Calu3 (cell line): ENCODE data around the gene NDUFB11. TPM values are rescaled to one million over a fixed set of nuclear protein-coding genes. Genes with fewer than 3 reads are reported as not detected.

ENCODE experiments used
- BruUV-seq: library from RNA; stranded (reverse); fragments of 400-500 nt; replicated peaks from 2 replicates; lab custom pipeline; 2021; lab: Mats Ljungman, UMichigan
- CTCF ChIA-PET: fragments of 300-600 bp; sonication (Branson Sonifier 250); formaldehyde crosslinking; loops from one replicate; lab custom pipeline; 2022; ENCODE audit warnings: antibody characterized with exemption; lab: Charles Lee
- DNase-seq: peaks from one replicate; pipeline ENCODE4 v3.0.0; 2022
- H3K27ac Mint-ChIP-seq: one replicate; pipeline ENCODE4 v1.8.0; 2022; ENCODE audit warnings: mixed read lengths; ENCODE audit not compliant: unreplicated experiment
- H3K27me3 Mint-ChIP-seq: one replicate; pipeline ENCODE4 v1.8.0; 2022; ENCODE audit warnings: mixed read lengths; ENCODE audit not compliant: unreplicated experiment
- H3K36me3 Mint-ChIP-seq: one replicate; pipeline ENCODE4 v1.8.0; 2022; ENCODE audit warnings: mild to moderate bottlenecking, moderate library complexity, mixed read lengths; ENCODE audit not compliant: insufficient read depth, unreplicated experiment
- H3K4me1 Mint-ChIP-seq: one replicate; pipeline ENCODE4 v1.8.0; 2022; ENCODE audit warnings: mild to moderate bottlenecking, low read depth, mixed read lengths; ENCODE audit not compliant: unreplicated experiment
- H3K4me3 Mint-ChIP-seq: one replicate; pipeline ENCODE4 v1.8.0; 2022; ENCODE audit warnings: mild to moderate bottlenecking, low read depth, moderate library complexity, mixed read lengths; ENCODE audit not compliant: unreplicated experiment
- H3K9me3 Mint-ChIP-seq: one replicate; pipeline ENCODE4 v1.8.0; 2022; ENCODE audit warnings: low read depth, mixed read lengths; ENCODE audit not compliant: unreplicated experiment
- intact Hi-C: fragments of 100-400 bp; cut with micrococcal nuclease; formaldehyde crosslinking; loops from one replicate; pipeline ENCODE4 v1.10.0; 2022; ENCODE audit not compliant: unreplicated experiment
- total RNA-seq: library from RNA; stranded (reverse); gene quantifications from 2 replicates; pipeline ENCODE4 v1.2.3, GENCODE V29; 2022
- TF ChIP-seq, protein P1 (sequence below): fragments of 200-600 bp; IDR thresholded peaks from one replicate; pipeline ENCODE4 v1.8.0; 2022; ENCODE audit warnings: antibody characterized with exemption; ENCODE audit not compliant: unreplicated experiment

NDUFB11 gene
- total RNA-seq, 1 experiment from 2014 or later = 102 TPM

DNA sequence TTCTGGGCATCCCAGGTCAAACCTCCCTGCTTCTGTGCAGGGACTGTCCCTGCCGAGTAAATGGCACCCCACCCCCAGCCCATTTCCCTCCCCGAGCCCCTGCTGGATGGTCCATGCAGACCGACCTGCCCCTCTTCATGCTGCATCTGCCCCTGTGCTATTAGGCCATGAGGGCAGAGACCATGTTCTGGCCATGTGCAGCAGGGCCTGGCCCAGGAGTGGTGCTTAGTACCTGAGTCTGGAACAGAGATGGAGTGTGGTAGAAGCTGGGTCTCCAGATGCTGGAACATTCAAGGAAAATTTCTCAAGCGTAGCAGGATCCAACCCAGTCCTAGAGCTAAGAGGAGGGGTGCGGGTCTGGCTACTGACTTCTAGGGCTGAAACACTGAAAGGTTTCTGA is 33.8 kb upstream of the NDUFB11 start:
- CTCF ChIA-PET = no interaction called here
- intact Hi-C loops = no loop called here
- TF ChIP-seq, protein P1, sequence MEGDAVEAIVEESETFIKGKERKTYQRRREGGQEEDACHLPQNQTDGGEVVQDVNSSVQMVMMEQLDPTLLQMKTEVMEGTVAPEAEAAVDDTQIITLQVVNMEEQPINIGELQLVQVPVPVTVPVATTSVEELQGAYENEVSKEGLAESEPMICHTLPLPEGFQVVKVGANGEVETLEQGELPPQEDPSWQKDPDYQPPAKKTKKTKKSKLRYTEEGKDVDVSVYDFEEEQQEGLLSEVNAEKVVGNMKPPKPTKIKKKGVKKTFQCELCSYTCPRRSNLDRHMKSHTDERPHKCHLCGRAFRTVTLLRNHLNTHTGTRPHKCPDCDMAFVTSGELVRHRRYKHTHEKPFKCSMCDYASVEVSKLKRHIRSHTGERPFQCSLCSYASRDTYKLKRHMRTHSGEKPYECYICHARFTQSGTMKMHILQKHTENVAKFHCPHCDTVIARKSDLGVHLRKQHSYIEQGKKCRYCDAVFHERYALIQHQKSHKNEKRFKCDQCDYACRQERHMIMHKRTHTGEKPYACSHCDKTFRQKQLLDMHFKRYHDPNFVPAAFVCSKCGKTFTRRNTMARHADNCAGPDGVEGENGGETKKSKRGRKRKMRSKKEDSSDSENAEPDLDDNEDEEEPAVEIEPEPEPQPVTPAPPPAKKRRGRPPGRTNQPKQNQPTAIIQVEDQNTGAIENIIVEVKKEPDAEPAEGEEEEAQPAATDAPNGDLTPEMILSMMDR = no peak
- H3K27me3 Mint-ChIP-seq = no peaks in the 10 kb centered on the region
- DNase-seq = no peak
- peaks cover 45% of the 10 kb centered on the region for H3K36me3 Mint-ChIP-seq
- H3K4me3 Mint-ChIP-seq = no peak overlapping the region
- no peaks in the 10 kb centered on the region for H3K4me1 Mint-ChIP-seq
- no peaks in the 10 kb centered on the region for H3K9me3 Mint-ChIP-seq
- H3K27ac Mint-ChIP-seq = no peak overlapping the region
- no TSS peak for BruUV-seq

DNA sequence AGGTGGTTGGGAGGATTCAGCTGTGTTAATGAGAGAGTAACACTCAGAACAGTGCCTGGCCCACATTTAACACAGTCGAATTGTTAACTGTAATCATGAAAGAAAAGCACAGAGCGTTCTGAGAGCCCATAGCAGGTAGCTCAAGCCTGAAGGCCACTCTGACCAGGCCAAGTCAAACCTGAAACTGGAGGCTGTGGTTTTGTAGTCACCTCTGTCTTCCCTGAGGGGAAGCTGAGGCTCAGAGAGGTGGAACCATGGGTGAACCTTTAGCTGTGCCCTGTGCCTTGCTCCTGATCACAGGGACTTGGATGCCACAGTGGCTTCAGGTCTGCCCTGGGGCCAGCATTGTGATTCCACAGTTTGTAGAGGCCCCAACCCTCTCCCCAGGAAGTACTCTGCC is 32.6 kb upstream of the NDUFB11 start:
- H3K36me3 Mint-ChIP-seq = peaks cover 42% of the 10 kb centered on the region
- TF ChIP-seq, protein P1 = no peak
- CTCF ChIA-PET = no interaction called here
- H3K9me3 Mint-ChIP-seq = no peaks in the 10 kb centered on the region
- no peak overlapping the region for H3K27ac Mint-ChIP-seq
- no peak overlapping the region for H3K4me3 Mint-ChIP-seq
- no peaks in the 10 kb centered on the region for H3K27me3 Mint-ChIP-seq
- intact Hi-C loops = no loop called here
- BruUV-seq = no TSS peak
- no peaks in the 10 kb centered on the region for H3K4me1 Mint-ChIP-seq
- DNase-seq = no peak

DNA sequence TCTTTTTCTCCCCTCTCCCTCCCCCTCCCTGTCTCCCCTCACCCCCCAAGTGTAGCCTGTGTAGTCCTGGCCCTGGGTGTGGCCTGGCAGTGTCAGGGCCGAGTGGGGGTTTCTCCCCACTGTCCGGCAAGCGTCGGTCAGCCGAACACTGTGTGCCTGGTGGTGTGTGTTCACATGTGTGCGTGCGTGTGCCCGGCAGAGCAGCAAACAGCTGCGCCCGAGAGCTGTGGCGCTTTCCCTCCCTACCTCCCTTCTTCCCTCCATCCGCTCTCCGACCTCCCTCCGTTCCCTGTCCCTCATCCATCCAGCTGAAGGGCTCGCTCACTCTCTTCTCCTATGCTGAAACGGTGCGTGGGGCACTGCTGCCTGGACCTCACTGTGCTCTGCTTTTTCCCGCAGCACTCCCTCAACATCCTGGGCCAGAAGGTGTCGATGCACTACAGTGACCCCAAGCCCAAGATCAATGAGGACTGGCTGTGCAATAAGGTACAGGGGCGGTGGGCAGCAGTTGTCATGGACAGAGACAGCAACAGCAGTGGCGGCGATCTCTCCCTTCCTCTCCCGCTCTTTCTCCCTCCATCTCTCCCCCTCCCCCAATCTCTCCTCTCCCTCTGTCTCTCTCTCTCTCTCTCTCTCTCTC is 31.7 kb upstream of the NDUFB11 start:
- Mint-ChIP-seq H3K9me3 (no peaks in the 10 kb centered on the region), H3K36me3 (peaks cover 42% of the 10 kb centered on the region), H3K27me3 (no peaks in the 10 kb centered on the region), H3K27ac (no peak overlapping the region), H3K4me1 (no peaks in the 10 kb centered on the region), H3K4me3 (no peak overlapping the region)
- intact Hi-C loops = no loop called here
- CTCF ChIA-PET = no interaction called here
- DNase-seq = no peak
- TF ChIP-seq, protein P1 = no peak
- BruUV-seq = no TSS peak

DNA sequence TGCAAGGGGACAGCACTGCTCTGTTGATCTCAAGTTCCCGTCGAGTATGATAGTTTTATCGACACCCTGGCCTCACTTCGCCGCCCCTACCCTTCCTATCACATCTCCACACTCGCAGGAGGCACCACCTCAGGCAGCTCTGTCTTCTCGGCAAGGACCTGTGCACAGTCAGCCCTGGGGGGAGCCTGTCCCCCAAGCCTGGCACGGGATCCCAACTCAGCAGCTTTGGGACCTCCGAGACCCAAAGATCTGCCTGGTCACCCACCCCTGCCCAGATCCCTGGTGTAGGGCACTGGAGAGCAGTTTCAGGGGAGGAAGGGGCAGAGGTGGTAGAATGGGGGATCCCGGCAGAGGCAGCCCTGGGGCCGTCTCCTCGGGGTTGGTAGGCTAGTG is 31.1 kb upstream of the NDUFB11 start:
- no peak for DNase-seq
- no TSS peak for BruUV-seq
- Mint-ChIP-seq H3K27me3 (no peaks in the 10 kb centered on the region), H3K36me3 (peaks cover 42% of the 10 kb centered on the region), H3K9me3 (no peaks in the 10 kb centered on the region), H3K27ac (no peak overlapping the region), H3K4me3 (no peak overlapping the region), H3K4me1 (no peaks in the 10 kb centered on the region)
- CTCF ChIA-PET = interaction anchor here (0.6 kb wide), 1 partner anchor 132 kb away, joined by 3 read pairs; no protein-coding TSS in a partner anchor
- intact Hi-C loops = no loop called here
- TF ChIP-seq, protein P1 = no peak
